Measurements from ENCODE around the gene SMARCE1. TPM values are rescaled to one million over a fixed set of nuclear protein-coding genes. Genes with fewer than 3 reads are reported as not detected.

The SMARCE1 gene
- total RNA-seq, 1 donor from 2014 or later, result 89.5 TPM

- TF ChIP-seq CTCF (IDR thresholded peaks at IDR 0.05; ENCODE audit: insufficient read depth, low read depth, low read length) (no peak), EZH2 (IDR thresholded peaks at IDR 0.05; ENCODE audit: insufficient read depth, low read length) (no peak)
- H3K9ac ChIP-seq (ENCODE audit: low read length), result no peak overlapping the region
- FAIRE-seq (no peak), DNase-seq (ENCODE audit: low read depth) (no peak)
- no peaks in the 10 kb centered on the region for H3K4me1 ChIP-seq (ENCODE audit: insufficient read depth, low read length)
- no peaks in the 10 kb centered on the region for H3K9me3 Mint-ChIP-seq (ENCODE audit: unreplicated experiment)
- H3K27me3 ChIP-seq (ENCODE audit: insufficient read depth, low read length), result peaks cover 24% of the 10 kb centered on the region
- H2AFZ ChIP-seq (ENCODE audit: low read depth, low read length), result no peak overlapping the region
- no peaks in the 10 kb centered on the region for H3K36me3 ChIP-seq (ENCODE audit: insufficient read depth, low read length)
- H3K27ac Mint-ChIP-seq (ENCODE audit: unreplicated experiment), result no peak overlapping the region
- no peak overlapping the region for H3K4me2 ChIP-seq (ENCODE audit: low read length)
- no peak overlapping the region for H3K4me3 Mint-ChIP-seq (ENCODE audit: unreplicated experiment)
- H3K9me3 ChIP-seq (ENCODE audit: insufficient read depth, low read depth, low read length), result no peaks in the 10 kb centered on the region
- no peaks in the 10 kb centered on the region for H3K79me2 ChIP-seq (ENCODE audit: insufficient read depth, low read length)
- H3K27ac ChIP-seq (ENCODE audit: low read depth, low read length), result no peak overlapping the region
- H4K20me1 ChIP-seq (ENCODE audit: insufficient read depth, low read length), result no peaks in the 10 kb centered on the region
- H3K27me3 Mint-ChIP-seq (ENCODE audit: low read depth, unreplicated experiment), result peaks cover 7% of the 10 kb centered on the region
- no peak overlapping the region for H3K4me3 ChIP-seq (ENCODE audit: insufficient read depth, low read depth, low read length)
- no peaks in the 10 kb centered on the region for H3K36me3 Mint-ChIP-seq (ENCODE audit: low read depth, unreplicated experiment)
- H3K4me1 Mint-ChIP-seq (ENCODE audit: low read depth, unreplicated experiment), result no peaks in the 10 kb centered on the region
Observed at GRCh38 chr17:40678902-40679522, 31.4 kb upstream of the SMARCE1 start.

- H3K9me3 Mint-ChIP-seq (ENCODE audit: unreplicated experiment), result no peaks in the 10 kb centered on the region
- Histone ChIP-seq H3K4me2 (ENCODE audit: low read length) (no peak overlapping the region), H3K27ac (ENCODE audit: low read depth, low read length) (no peak overlapping the region), H2AFZ (ENCODE audit: low read depth, low read length) (no peak overlapping the region), H3K27me3 (ENCODE audit: insufficient read depth, low read length) (peaks cover 34% of the 10 kb centered on the region), H3K9ac (ENCODE audit: low read length) (no peak overlapping the region), H3K4me1 (ENCODE audit: insufficient read depth, low read length) (no peaks in the 10 kb centered on the region), H3K4me3 (ENCODE audit: insufficient read depth, low read depth, low read length) (no peak overlapping the region), H4K20me1 (ENCODE audit: insufficient read depth, low read length) (no peaks in the 10 kb centered on the region), H3K36me3 (ENCODE audit: insufficient read depth, low read length) (no peaks in the 10 kb centered on the region), H3K9me3 (ENCODE audit: insufficient read depth, low read depth, low read length) (no peaks in the 10 kb centered on the region), H3K79me2 (ENCODE audit: insufficient read depth, low read length) (no peaks in the 10 kb centered on the region)
- DNase-seq (ENCODE audit: low read depth) (no peak), FAIRE-seq (no peak)
- H3K4me1 Mint-ChIP-seq (ENCODE audit: low read depth, unreplicated experiment), result no peaks in the 10 kb centered on the region
- no peak overlapping the region for H3K27ac Mint-ChIP-seq (ENCODE audit: unreplicated experiment)
- no peaks in the 10 kb centered on the region for H3K36me3 Mint-ChIP-seq (ENCODE audit: low read depth, unreplicated experiment)
- TF ChIP-seq EZH2 (IDR thresholded peaks at IDR 0.05; ENCODE audit: insufficient read depth, low read length), result no peak
- TF ChIP-seq CTCF (IDR thresholded peaks at IDR 0.05; ENCODE audit: insufficient read depth, low read depth, low read length), result no peak
- peaks cover 4% of the 10 kb centered on the region for H3K27me3 Mint-ChIP-seq (ENCODE audit: low read depth, unreplicated experiment)
- no peak overlapping the region for H3K4me3 Mint-ChIP-seq (ENCODE audit: unreplicated experiment)
Observed at GRCh38 chr17:40675905-40676304, 28.3 kb upstream of the SMARCE1 start.

DNA sequence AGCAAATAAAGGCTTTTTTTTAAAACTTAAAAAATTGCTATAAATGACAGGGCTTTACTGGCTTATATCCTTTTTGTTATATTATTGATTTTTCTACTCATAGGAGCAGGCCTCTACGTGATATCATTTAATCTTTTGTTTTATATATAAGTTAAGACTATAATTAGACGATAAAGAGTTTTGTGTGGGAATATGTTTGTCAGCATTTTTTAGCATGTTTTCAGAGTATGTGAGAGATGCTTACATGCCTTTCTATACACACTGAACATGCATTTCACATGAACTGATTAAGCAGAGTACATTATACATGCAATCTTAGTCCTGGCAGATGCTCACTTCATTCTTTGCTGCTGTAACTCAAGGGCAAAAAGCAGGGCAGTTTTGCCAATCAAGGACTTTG lies 25.0 kb upstream of the SMARCE1 start:
- no peak overlapping the region for H3K27ac ChIP-seq (ENCODE audit: low read depth, low read length)
- H2AFZ ChIP-seq (ENCODE audit: low read depth, low read length), result no peak overlapping the region
- DNase-seq (ENCODE audit: low read depth), result no peak
- no peak overlapping the region for H3K4me3 ChIP-seq (ENCODE audit: insufficient read depth, low read depth, low read length)
- Mint-ChIP-seq H3K9me3 (ENCODE audit: unreplicated experiment) (no peaks in the 10 kb centered on the region), H3K4me1 (ENCODE audit: low read depth, unreplicated experiment) (no peaks in the 10 kb centered on the region), H3K36me3 (ENCODE audit: low read depth, unreplicated experiment) (no peaks in the 10 kb centered on the region), H3K27ac (ENCODE audit: unreplicated experiment) (no peak overlapping the region), H3K4me3 (ENCODE audit: unreplicated experiment) (no peak overlapping the region), H3K27me3 (ENCODE audit: low read depth, unreplicated experiment) (peaks cover 6% of the 10 kb centered on the region)
- H3K4me2 ChIP-seq (ENCODE audit: low read length), result no peak overlapping the region
- H3K27me3 ChIP-seq (ENCODE audit: insufficient read depth, low read length), result peaks cover 38% of the 10 kb centered on the region
- no peaks in the 10 kb centered on the region for H3K9me3 ChIP-seq (ENCODE audit: insufficient read depth, low read depth, low read length)
- H4K20me1 ChIP-seq (ENCODE audit: insufficient read depth, low read length), result no peaks in the 10 kb centered on the region
- no peak for TF ChIP-seq CTCF (IDR thresholded peaks at IDR 0.05; ENCODE audit: insufficient read depth, low read depth, low read length)
- TF ChIP-seq EZH2 (IDR thresholded peaks at IDR 0.05; ENCODE audit: insufficient read depth, low read length), result no peak
- no peak for FAIRE-seq
- no peaks in the 10 kb centered on the region for H3K79me2 ChIP-seq (ENCODE audit: insufficient read depth, low read length)
- H3K36me3 ChIP-seq (ENCODE audit: insufficient read depth, low read length), result no peaks in the 10 kb centered on the region
- H3K4me1 ChIP-seq (ENCODE audit: insufficient read depth, low read length), result no peaks in the 10 kb centered on the region
- H3K9ac ChIP-seq (ENCODE audit: low read length), result no peak overlapping the region
